GM12891 (cell line): ENCODE results near the gene ADGRB3.

Source experiments
- PAX5 ChIP-seq: IDR thresholded peaks from 2 replicates; pipeline ENCODE4 v1.6.1; 2011; ENCODE audit warnings: low read length, moderate library complexity, mild to moderate bottlenecking; ENCODE audit not compliant: insufficient read depth, severe bottlenecking
- POLR2A ChIP-seq: IDR thresholded peaks from 2 replicates; pipeline ENCODE4 v1.6.1; 2011; ENCODE audit warnings: low read depth, low read length, control low read depth
- POLR2AphosphoS5 ChIP-seq: IDR thresholded peaks from 2 replicates; pipeline ENCODE4 v1.6.1; 2011; ENCODE audit warnings: low read depth, low read length, control low read depth
- SPI1 ChIP-seq: IDR thresholded peaks from 2 replicates; pipeline ENCODE4 v1.6.1; 2011; ENCODE audit warnings: low read depth, low read length, control low read depth
- TAF1 ChIP-seq: IDR thresholded peaks from 2 replicates; pipeline ENCODE4 v1.6.1; 2011; ENCODE audit warnings: low read depth, low read length, control low read depth

DNA sequence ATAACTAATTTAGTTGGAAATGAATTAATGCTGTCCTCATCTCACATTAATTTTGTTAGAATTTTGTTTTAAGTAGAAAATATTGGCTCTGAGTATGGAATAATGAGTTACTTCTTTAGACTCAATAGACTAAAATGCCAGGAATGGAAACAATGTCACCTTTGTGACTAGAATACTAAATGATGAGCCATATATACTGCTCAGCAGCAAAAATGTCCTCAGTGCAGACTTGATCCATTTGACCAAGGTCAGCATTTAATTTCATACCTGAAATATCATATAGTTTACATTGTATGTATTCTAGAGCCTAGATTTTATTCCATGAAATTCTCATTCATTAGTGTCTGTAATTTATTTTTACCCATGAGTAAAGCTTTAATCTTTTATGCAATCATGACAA is 217.7 kb downstream of the ADGRB3 start:
- TF ChIP-seq PAX5 = no peak
- TF ChIP-seq POLR2A = no peak
- no peak for TF ChIP-seq POLR2AphosphoS5
- no peak for TF ChIP-seq TAF1
- TF ChIP-seq SPI1 = no peak
